Measurements from ENCODE around the gene TIMM13.

The TIMM13 gene

DNA sequence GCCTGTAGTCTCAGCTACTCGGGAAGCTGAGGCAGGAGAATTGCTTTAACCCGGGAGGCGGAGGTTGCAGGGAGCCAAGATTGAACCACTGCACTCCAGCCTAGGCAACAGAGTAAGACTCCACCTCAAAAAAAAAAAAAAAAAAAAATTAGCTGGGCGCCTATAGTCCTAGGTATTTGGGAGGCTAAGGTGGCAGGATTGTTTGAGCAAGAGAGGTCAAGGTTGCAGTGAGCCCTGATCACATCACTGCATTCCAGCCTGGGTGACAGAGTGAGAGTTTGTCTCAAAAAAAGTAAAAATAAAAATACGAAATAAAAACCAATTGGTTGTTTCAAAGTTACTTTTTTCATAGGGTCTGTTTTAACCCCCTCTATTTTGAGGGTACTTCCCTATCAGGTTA, 30.7 kb upstream of the TIMM13 start:
- H3K9me2 ChIP-seq (replicated peaks; ENCODE audit: control insufficient read depth, low read length) = no peaks in the 10 kb centered on the region
- H3K36me3 ChIP-seq (ENCODE audit: control insufficient read depth, low read length) = peaks cover 21% of the 10 kb centered on the region
- H4K20me1 ChIP-seq (ENCODE audit: control insufficient read depth, insufficient read depth, low read depth, low read length) = peaks cover 9% of the 10 kb centered on the region; the same call in 1 of the 2 replicates
- H3K4me3 ChIP-seq (ENCODE audit: low read length) = no peak overlapping the region
- H3K27me3 ChIP-seq (ENCODE audit: control insufficient read depth, low read length) = peaks cover 8% of the 10 kb centered on the region
- no peaks in the 10 kb centered on the region for H3F3A ChIP-seq (ENCODE audit: control insufficient read depth, insufficient read depth)
- H3K79me2 ChIP-seq (ENCODE audit: control insufficient read depth, low read length) = peaks cover 39% of the 10 kb centered on the region
- no peak overlapping the region for H3K27ac ChIP-seq (ENCODE audit: low read depth, low read length)
- peaks cover 47% of the 10 kb centered on the region for H3K4me1 ChIP-seq (ENCODE audit: control insufficient read depth, low read length)
- TF ChIP-seq, protein P1, sequence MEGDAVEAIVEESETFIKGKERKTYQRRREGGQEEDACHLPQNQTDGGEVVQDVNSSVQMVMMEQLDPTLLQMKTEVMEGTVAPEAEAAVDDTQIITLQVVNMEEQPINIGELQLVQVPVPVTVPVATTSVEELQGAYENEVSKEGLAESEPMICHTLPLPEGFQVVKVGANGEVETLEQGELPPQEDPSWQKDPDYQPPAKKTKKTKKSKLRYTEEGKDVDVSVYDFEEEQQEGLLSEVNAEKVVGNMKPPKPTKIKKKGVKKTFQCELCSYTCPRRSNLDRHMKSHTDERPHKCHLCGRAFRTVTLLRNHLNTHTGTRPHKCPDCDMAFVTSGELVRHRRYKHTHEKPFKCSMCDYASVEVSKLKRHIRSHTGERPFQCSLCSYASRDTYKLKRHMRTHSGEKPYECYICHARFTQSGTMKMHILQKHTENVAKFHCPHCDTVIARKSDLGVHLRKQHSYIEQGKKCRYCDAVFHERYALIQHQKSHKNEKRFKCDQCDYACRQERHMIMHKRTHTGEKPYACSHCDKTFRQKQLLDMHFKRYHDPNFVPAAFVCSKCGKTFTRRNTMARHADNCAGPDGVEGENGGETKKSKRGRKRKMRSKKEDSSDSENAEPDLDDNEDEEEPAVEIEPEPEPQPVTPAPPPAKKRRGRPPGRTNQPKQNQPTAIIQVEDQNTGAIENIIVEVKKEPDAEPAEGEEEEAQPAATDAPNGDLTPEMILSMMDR (IDR thresholded peaks at IDR 0.05; ENCODE audit: low read depth, low read length, poor library complexity, severe bottlenecking) = no peak
- TF ChIP-seq EZH2phosphoT487 (IDR thresholded peaks at IDR 0.05; ENCODE audit: borderline replicate concordance, low read length) = no peak
- H3K9me3 ChIP-seq (ENCODE audit: control insufficient read depth, insufficient read depth, low read length) = no peaks in the 10 kb centered on the region
- H3K4me2 ChIP-seq (ENCODE audit: low read length) = no peak overlapping the region

DNA sequence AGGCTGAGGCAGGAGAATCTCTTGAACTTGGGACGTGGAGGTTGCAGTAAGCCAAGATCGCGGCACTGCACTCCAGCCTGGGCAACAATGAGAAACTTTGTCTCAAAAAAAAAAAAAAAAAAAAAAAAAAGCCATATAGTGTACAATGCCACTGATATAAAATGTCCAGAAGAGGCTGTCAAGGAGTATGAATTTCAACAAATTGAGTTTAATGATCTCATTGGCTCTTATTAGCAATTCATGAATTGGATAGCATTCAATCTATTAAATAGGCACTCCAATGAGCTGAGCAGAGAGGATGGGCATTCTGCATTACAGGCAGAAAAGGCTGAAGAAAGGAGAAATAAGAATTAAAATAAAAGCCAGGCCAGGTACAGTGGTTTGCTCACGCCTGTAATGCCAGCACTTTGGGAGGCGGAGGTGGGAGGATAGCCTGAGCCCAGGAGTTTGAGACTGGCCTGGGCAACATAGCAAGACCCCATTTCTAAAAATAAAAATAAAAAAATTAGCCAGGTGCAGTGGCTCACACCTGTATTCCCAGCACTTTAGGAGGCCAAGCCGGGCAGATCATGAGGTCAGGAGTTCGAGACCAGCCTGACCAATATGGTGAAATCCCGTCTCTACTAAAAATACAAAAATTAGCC, 30.1 kb upstream of the TIMM13 start:
- peaks cover 52% of the 10 kb centered on the region for H3K4me1 ChIP-seq (ENCODE audit: control insufficient read depth, low read length)
- H3K27ac ChIP-seq (ENCODE audit: low read depth, low read length) = no peak overlapping the region
- no peaks in the 10 kb centered on the region for H3F3A ChIP-seq (ENCODE audit: control insufficient read depth, insufficient read depth)
- no peaks in the 10 kb centered on the region for H3K9me3 ChIP-seq (ENCODE audit: control insufficient read depth, insufficient read depth, low read length)
- peaks cover 45% of the 10 kb centered on the region for H3K79me2 ChIP-seq (ENCODE audit: control insufficient read depth, low read length)
- H3K4me3 ChIP-seq (ENCODE audit: low read length) = peak overlapping the region; percentile 74
- peak overlapping the region; percentile 90 for H3K4me2 ChIP-seq (ENCODE audit: low read length)
- H3K9me2 ChIP-seq (replicated peaks; ENCODE audit: control insufficient read depth, low read length) = no peaks in the 10 kb centered on the region
- TF ChIP-seq, protein P1 (IDR thresholded peaks at IDR 0.05; ENCODE audit: low read depth, low read length, poor library complexity, severe bottlenecking) = no peak
- TF ChIP-seq EZH2phosphoT487 (IDR thresholded peaks at IDR 0.05; ENCODE audit: borderline replicate concordance, low read length) = no peak
- peaks cover 9% of the 10 kb centered on the region; the same call in 1 of the 2 replicates for H4K20me1 ChIP-seq (ENCODE audit: control insufficient read depth, insufficient read depth, low read depth, low read length)
- peaks cover 4% of the 10 kb centered on the region for H3K27me3 ChIP-seq (ENCODE audit: control insufficient read depth, low read length)
- H3K36me3 ChIP-seq (ENCODE audit: control insufficient read depth, low read length) = peaks cover 26% of the 10 kb centered on the region

DNA sequence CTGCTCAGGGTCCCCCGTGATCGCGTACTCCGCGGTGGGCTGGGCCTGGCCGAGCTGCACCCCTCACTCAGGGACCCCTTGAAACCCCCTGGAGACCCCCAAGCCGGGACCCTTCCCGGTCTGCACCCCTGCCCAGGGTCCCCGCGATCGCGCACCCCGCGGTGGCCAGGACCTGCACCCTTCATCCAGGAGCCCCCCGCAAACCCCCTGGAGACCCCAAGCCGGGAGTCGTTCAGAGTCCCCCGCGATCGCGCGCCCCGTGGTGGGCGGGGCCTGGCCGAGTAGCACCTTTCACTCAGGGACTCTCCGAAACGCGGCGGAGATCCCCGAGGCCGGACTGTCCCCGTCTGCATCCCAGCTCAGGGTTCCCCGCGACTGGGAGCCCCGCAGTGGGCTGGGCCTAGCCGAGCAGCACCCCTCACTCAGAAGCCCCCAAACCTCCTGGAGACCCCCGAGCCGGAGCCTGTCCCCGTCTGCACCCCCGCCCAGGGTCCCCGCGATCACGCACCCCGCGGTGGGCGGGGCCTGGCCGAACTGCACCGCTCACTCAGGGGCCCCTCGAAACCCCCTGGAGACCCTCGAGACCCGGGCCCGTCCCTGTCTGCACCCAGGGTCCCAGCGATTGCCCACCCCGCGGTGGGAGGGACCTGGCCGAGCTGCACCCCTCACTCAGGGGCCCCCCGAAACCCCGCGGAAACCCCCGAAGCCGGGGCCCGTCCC, 28.6 kb upstream of the TIMM13 start:
- Histone ChIP-seq H3K4me2 (ENCODE audit: low read length) (peak overlapping the region; percentile 97), H3K4me3 (ENCODE audit: low read length) (peak overlapping the region; percentile 88), H3F3A (ENCODE audit: control insufficient read depth, insufficient read depth) (no peaks in the 10 kb centered on the region), H3K36me3 (ENCODE audit: control insufficient read depth, low read length) (peaks cover 36% of the 10 kb centered on the region), H3K27me3 (ENCODE audit: control insufficient read depth, low read length) (no peaks in the 10 kb centered on the region), H3K79me2 (ENCODE audit: control insufficient read depth, low read length) (peaks cover 60% of the 10 kb centered on the region), H3K27ac (ENCODE audit: low read depth, low read length) (peak overlapping the region; percentile 55), H3K9me3 (ENCODE audit: control insufficient read depth, insufficient read depth, low read length) (no peaks in the 10 kb centered on the region), H4K20me1 (ENCODE audit: control insufficient read depth, insufficient read depth, low read depth, low read length) (peaks cover 9% of the 10 kb centered on the region; the same call in 1 of the 2 replicates), H3K4me1 (ENCODE audit: control insufficient read depth, low read length) (peaks cover 38% of the 10 kb centered on the region), H3K9me2 (replicated peaks; ENCODE audit: control insufficient read depth, low read length) (no peaks in the 10 kb centered on the region)
- no peak for TF ChIP-seq EZH2phosphoT487 (IDR thresholded peaks at IDR 0.05; ENCODE audit: borderline replicate concordance, low read length)
- TF ChIP-seq, protein P1 (IDR thresholded peaks at IDR 0.05; ENCODE audit: low read depth, low read length, poor library complexity, severe bottlenecking) = no peak

Measured in DOHH2 (cell line).